ENCODE results near the gene SUCLA2. TPM values are rescaled to one million over a fixed set of nuclear protein-coding genes. Genes with fewer than 3 reads are reported as not detected.

The SUCLA2 gene
- total RNA-seq, 1 experiment from 2014 or later = 80.8 TPM

DNA sequence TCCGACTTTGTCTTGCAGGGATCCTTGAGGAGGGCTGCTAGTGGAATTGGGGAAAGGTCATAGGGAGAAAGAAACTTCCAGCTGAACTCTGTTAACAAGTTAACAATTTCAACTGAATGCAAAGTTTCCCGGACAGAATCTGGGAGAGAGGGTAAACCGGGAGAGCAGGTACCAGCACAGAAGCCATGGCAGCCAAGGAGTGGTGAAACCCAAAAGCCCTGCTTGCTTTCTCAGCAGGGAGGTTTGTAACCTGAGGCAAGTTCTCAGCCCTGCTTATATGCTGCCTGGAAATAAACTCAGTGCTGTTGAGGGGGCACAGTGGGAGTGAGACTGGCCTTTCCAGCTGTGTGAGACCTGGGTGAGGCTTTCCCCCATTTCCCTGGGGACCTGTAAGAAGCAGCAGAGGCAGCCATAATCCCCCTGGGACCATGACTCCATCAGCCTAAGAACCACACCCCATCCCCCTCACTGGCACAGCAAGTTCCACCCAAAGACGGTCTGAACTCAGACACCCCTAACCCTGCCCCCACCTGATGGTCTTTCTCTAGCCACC, 84.0 kb downstream of the SUCLA2 start:
- no peak overlapping the region for H3K27ac Mint-ChIP-seq (ENCODE audit: unreplicated experiment)
- BruUV-seq (replicated peaks) = no TSS peak
- CTCF ChIA-PET = no interaction called here
- Histone ChIP-seq H3K4me1 (no peaks in the 10 kb centered on the region), H3K36me3 (ENCODE audit: control insufficient read depth, insufficient read depth, low read length) (no peaks in the 10 kb centered on the region), H3K4me3 (ENCODE audit: low read depth, low read length) (no peak overlapping the region), H3K27me3 (replicated peaks; ENCODE audit: control insufficient read depth, insufficient read depth, low read length) (no peaks in the 10 kb centered on the region), H3K9me3 (no peaks in the 10 kb centered on the region; the same call in 1 of the 2 replicates)
- intact Hi-C loops (cut with micrococcal nuclease; ENCODE audit: unreplicated experiment) = no loop called here
- no peaks in the 10 kb centered on the region for H3K36me3 Mint-ChIP-seq (ENCODE audit: insufficient read depth, unreplicated experiment)
- POLR2A ChIA-PET = no interaction called here
- no peak overlapping the region for H3K4me3 Mint-ChIP-seq (ENCODE audit: unreplicated experiment)
- TF ChIP-seq CTCF (IDR thresholded peaks at IDR 0.05; ENCODE audit: insufficient read depth in 1 of 2, low read depth in 1 of 2, low read length in 1 of 2, severe bottlenecking in 1 of 2, unreplicated experiment in 1 of 2) = no peak
- no peaks in the 10 kb centered on the region for H3K4me1 Mint-ChIP-seq (ENCODE audit: low read depth, unreplicated experiment)
- peaks cover 15% of the 10 kb centered on the region for H3K9me3 Mint-ChIP-seq (ENCODE audit: unreplicated experiment)
- DNase-seq = no peak
- H3K27me3 Mint-ChIP-seq (ENCODE audit: insufficient read depth, unreplicated experiment) = no peaks in the 10 kb centered on the region

- Mint-ChIP-seq H3K9me3 (ENCODE audit: unreplicated experiment) (peaks cover 18% of the 10 kb centered on the region), H3K27me3 (ENCODE audit: insufficient read depth, unreplicated experiment) (no peaks in the 10 kb centered on the region), H3K4me1 (ENCODE audit: low read depth, unreplicated experiment) (peaks cover 13% of the 10 kb centered on the region), H3K27ac (ENCODE audit: unreplicated experiment) (no peak overlapping the region), H3K4me3 (ENCODE audit: unreplicated experiment) (no peak overlapping the region), H3K36me3 (ENCODE audit: insufficient read depth, unreplicated experiment) (no peaks in the 10 kb centered on the region)
- peak; percentile 33 to 48 for DNase-seq
- BruUV-seq (replicated peaks) = no TSS peak
- intact Hi-C loops (cut with micrococcal nuclease; ENCODE audit: unreplicated experiment) = no loop called here
- H3K36me3 ChIP-seq (ENCODE audit: control insufficient read depth, insufficient read depth, low read length) = no peaks in the 10 kb centered on the region
- ChIA-PET POLR2A (no interaction called here), CTCF (no interaction called here)
- H3K27me3 ChIP-seq (replicated peaks; ENCODE audit: control insufficient read depth, insufficient read depth, low read length) = no peaks in the 10 kb centered on the region
- H3K4me3 ChIP-seq (ENCODE audit: low read depth, low read length) = no peak overlapping the region
- no peak for TF ChIP-seq CTCF (IDR thresholded peaks at IDR 0.05; ENCODE audit: insufficient read depth in 1 of 2, low read depth in 1 of 2, low read length in 1 of 2, severe bottlenecking in 1 of 2, unreplicated experiment in 1 of 2)
- H3K9me3 ChIP-seq = no peaks in the 10 kb centered on the region
- peaks cover 4% of the 10 kb centered on the region; the same call in 1 of the 2 replicates for H3K4me1 ChIP-seq
Observed at GRCh38 chr13:47908197-47908902, 92.7 kb downstream of the SUCLA2 start.

GRCh38 chr13:47904891-47905290, 96.2 kb downstream of the SUCLA2 start:
- no peak overlapping the region for H3K27ac Mint-ChIP-seq (ENCODE audit: unreplicated experiment)
- no peaks in the 10 kb centered on the region for H3K9me3 Mint-ChIP-seq (ENCODE audit: unreplicated experiment)
- no peak overlapping the region for H3K4me3 Mint-ChIP-seq (ENCODE audit: unreplicated experiment)
- Histone ChIP-seq H3K9me3 (0 out of 2 replicates have a peak, but pooled peaks cover 2% of the 10 kb centered on the region), H3K4me1 (peaks cover 22% of the 10 kb centered on the region), H3K36me3 (ENCODE audit: control insufficient read depth, insufficient read depth, low read length) (no peaks in the 10 kb centered on the region), H3K4me3 (ENCODE audit: low read depth, low read length) (no peak overlapping the region), H3K27me3 (replicated peaks; ENCODE audit: control insufficient read depth, insufficient read depth, low read length) (no peaks in the 10 kb centered on the region)
- DNase-seq = no peak
- no peaks in the 10 kb centered on the region for H3K27me3 Mint-ChIP-seq (ENCODE audit: insufficient read depth, unreplicated experiment)
- TF ChIP-seq CTCF (IDR thresholded peaks at IDR 0.05; ENCODE audit: insufficient read depth in 1 of 2, low read depth in 1 of 2, low read length in 1 of 2, severe bottlenecking in 1 of 2, unreplicated experiment in 1 of 2) = no peak
- POLR2A ChIA-PET = no interaction called here
- intact Hi-C loops (cut with micrococcal nuclease; ENCODE audit: unreplicated experiment) = no loop called here
- CTCF ChIA-PET = no interaction called here
- no peaks in the 10 kb centered on the region for H3K36me3 Mint-ChIP-seq (ENCODE audit: insufficient read depth, unreplicated experiment)
- BruUV-seq (replicated peaks) = no TSS peak
- H3K4me1 Mint-ChIP-seq (ENCODE audit: low read depth, unreplicated experiment) = peaks cover 13% of the 10 kb centered on the region

Data from Caco-2 (cell line).